Measurements from ENCODE around the gene IFITM1.
"Not testable (repeated sequence)": the region's sequence is repeated elsewhere in the genome, so short reads cannot be mapped to it uniquely, and the experiment has no call there.

The IFITM1 gene

GRCh38 chr11:294780-295179, 19.1 kb upstream of the IFITM1 start:
- DNase-seq: no peak

GRCh38 chr11:295351-296170, 18.3 kb upstream of the IFITM1 start:
- DNase-seq: no peak

GRCh38 chr11:296171-297050, 17.4 kb upstream of the IFITM1 start:
- DNase-seq: no peak

- DNase-seq: no peak
Observed at GRCh38 chr11:297051-297585, 16.7 kb upstream of the IFITM1 start.

- no peak for DNase-seq
Observed at GRCh38 chr11:297586-298405, 16.0 kb upstream of the IFITM1 start.

- no peak for DNase-seq
Observed at GRCh38 chr11:298406-299065, 15.3 kb upstream of the IFITM1 start.

GRCh38 chr11:299081-299891, 14.6 kb upstream of the IFITM1 start, which contains the start of gene IFITM5:
Gene IFITM5 (minus strand): TSS chr11:299526. CDS start chr11:299490, 36 bp downstream.
- DNase-seq: no peak

GRCh38 chr11:299951-300735, 13.7 kb upstream of the IFITM1 start:
- DNase-seq: no peak

GRCh38 chr11:303363-303762, 10.5 kb upstream of the IFITM1 start:
- DNase-seq: no peak

GRCh38 chr11:304061-304506, 9.8 kb upstream of the IFITM1 start:
- no peak for DNase-seq

- peak; percentile 24 for DNase-seq
Observed at GRCh38 chr11:304915-305843, 8.7 kb upstream of the IFITM1 start.

- no peak for DNase-seq
Observed at GRCh38 chr11:305844-306211, 8.0 kb upstream of the IFITM1 start.

GRCh38 chr11:306645-307371, 7.0 kb upstream of the IFITM1 start:
- DNase-seq: no peak

GRCh38 chr11:307766-308708, 5.8 kb upstream of the IFITM1 start, which contains the start of gene IFITM2:
Gene IFITM2 (plus strand): TSS chr11:307816. CDS start chr11:308193, 377 bp downstream.
- not testable (repeated sequence) for DNase-seq

- DNase-seq: not testable (repeated sequence)
Observed at GRCh38 chr11:308740-309665, 4.8 kb upstream of the IFITM1 start.

Measured in NCI-H1694 (cell line).